HG03135 (cell line): ENCODE measurements around the gene GALNTL6.
"Not testable (repeated sequence)": the region's sequence is repeated elsewhere in the genome, so short reads cannot be mapped to it uniquely, and the experiment has no call there.

Experiments
- ATAC-seq: cut with Tn5 transposase; IDR thresholded peaks from one replicate; pipeline ENCODE4 v1.9.1; 2021; ENCODE audit warnings: mild to moderate bottlenecking, moderate library complexity; ENCODE audit not compliant: unreplicated experiment

GALNTL6 gene

GRCh38 chr4:172897046-172897445, 1083.8 kb downstream of the GALNTL6 start:
- no peak for ATAC-seq

GRCh38 chr4:172898715-172899114, 1085.5 kb downstream of the GALNTL6 start:
- ATAC-seq = no peak

GRCh38 chr4:172899861-172900260, 1086.7 kb downstream of the GALNTL6 start:
- ATAC-seq = no peak

GRCh38 chr4:172900900-172901299, 1087.7 kb downstream of the GALNTL6 start:
- no peak for ATAC-seq

- ATAC-seq = not testable (repeated sequence)
These were observed 1099.3 kb downstream of the GALNTL6 start for GRCh38 chr4:172912468-172912867.

- not testable (repeated sequence) for ATAC-seq
These were observed 1104.2 kb downstream of the GALNTL6 start for GRCh38 chr4:172917403-172917802.

GRCh38 chr4:172919269-172919668, 1106.1 kb downstream of the GALNTL6 start:
- no peak for ATAC-seq

GRCh38 chr4:172927096-172927814, 1114.1 kb downstream of the GALNTL6 start:
- no peak for ATAC-seq

- ATAC-seq = no peak
These were observed 1115.1 kb downstream of the GALNTL6 start for GRCh38 chr4:172928347-172928746.

GRCh38 chr4:172938072-172938829, 1125.0 kb downstream of the GALNTL6 start:
- no peak for ATAC-seq

- no peak for ATAC-seq
These were observed 1125.7 kb downstream of the GALNTL6 start for GRCh38 chr4:172938870-172939269.

- no peak for ATAC-seq
These were observed 1129.6 kb downstream of the GALNTL6 start for GRCh38 chr4:172942840-172943239.

- ATAC-seq = no peak
These were observed 1132.4 kb downstream of the GALNTL6 start for GRCh38 chr4:172945611-172946010.

GRCh38 chr4:172946503-172946902, 1133.3 kb downstream of the GALNTL6 start:
- ATAC-seq = no peak

GRCh38 chr4:172947594-172947993, 1134.4 kb downstream of the GALNTL6 start:
- ATAC-seq = no peak

- no peak for ATAC-seq
These were observed 1137.8 kb downstream of the GALNTL6 start for GRCh38 chr4:172950990-172951389.

- no peak for ATAC-seq
These were observed 1138.7 kb downstream of the GALNTL6 start for GRCh38 chr4:172951679-172952451.

- ATAC-seq = no peak
These were observed 1140.8 kb downstream of the GALNTL6 start for GRCh38 chr4:172953896-172954568.

- not testable (repeated sequence) for ATAC-seq
These were observed 1143.1 kb downstream of the GALNTL6 start for GRCh38 chr4:172956340-172956739.

GRCh38 chr4:172957216-172957615, 1144.0 kb downstream of the GALNTL6 start:
- no peak for ATAC-seq
